ELR (cell line): ENCODE measurements around the gene FOXL3.
"Not testable (repeated sequence)": the region's sequence is repeated elsewhere in the genome, so short reads cannot be mapped to it uniquely, and the experiment has no call there.

Experiments used
- DNase-seq: peaks from one replicate; pipeline ENCODE4 v3.0.0-alpha.2; 2015; ENCODE audit warnings: low read depth

The FOXL3 gene

GRCh38 chr7:255038-255435 lies 34.9 kb upstream of the FOXL3 start:
- DNase-seq, result no peak

DNA sequence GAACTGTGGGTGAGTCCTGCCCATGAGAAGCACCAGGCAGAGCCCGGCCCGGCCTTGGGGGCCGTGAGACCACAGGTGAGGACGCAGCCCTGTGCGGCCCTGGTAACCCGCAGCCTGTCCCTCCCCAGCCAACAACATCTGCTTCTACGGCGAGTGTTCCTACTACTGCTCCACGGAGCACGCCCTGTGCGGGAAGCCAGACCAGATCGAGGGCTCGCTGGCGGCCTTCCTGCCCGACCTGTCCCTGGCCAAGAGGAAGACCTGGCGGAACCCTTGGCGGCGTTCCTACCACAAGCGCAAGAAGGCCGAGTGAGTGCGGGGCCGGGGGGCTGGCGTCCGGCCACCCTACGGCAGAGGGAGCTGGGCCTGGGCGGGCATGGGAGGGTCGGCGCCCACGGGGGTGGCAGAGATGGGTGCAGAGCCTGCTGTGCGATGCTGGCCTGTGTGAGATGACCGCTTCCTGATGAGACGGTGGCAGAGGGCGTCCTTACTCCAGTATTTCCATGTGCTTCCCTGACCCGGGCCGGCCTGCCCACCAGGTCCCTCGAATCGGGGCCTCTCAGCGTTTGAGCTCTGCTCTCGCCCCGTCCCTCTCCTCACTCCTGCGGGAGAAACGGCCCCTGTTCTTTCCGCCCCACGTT lies 34.1 kb upstream of the FOXL3 start:
- no peak for DNase-seq

DNA sequence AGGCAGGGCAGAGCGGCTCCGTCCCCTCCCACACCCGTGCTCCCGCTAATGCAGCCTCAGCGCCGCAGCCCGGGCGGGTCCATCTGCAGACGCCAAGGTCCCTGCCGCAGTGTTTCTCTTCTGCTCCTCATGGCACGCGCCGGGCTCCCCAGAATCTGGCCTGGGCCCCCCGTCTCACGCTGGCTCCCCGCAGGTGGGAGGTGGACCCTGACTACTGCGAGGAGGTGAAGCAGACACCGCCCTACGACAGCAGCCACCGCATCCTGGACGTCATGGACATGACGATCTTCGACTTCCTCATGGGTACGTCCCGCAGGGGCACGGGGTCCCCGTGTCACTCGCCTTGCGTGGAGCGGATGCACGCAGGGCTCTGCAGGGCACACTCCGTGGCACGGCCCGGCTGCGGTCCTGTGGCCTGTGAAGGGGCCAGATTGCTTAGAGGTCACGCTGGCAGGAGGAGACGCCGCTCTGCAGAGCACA lies 33.5 kb upstream of the FOXL3 start:
- no peak for DNase-seq

DNA sequence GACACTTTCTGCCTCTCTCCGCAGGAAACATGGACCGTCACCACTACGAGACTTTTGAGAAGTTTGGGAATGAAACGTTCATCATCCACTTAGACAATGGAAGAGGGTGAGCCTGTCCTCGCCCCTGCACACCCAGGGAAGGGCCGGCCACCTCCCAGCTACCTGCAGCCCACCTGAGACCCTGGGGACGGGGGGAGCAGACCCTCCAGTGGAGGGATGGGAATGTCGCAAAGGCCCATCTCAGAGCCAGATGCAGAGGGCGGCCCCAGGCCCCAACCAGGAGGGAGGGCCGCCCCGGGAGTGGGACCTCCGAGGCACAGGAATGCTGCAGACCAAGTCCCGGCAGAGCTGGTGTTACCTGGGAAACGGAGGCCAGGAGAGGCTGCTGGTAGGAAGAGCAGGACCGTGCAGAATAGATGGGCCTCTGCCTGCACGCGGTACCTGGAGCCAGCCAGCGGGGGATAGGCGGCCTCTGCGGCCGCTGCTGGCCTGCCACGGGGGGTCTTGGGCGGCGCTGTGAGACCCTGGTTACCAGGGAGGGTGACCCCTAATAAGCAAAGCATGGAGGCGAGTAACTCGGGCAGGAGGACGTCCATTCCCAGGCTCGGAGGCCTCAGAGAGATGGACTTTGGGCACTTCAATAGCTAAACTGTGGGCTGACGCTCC lies 32.9 kb upstream of the FOXL3 start:
- DNase-seq, result no peak

GRCh38 chr7:257647-257992 lies 32.4 kb upstream of the FOXL3 start:
- DNase-seq, result no peak

DNA sequence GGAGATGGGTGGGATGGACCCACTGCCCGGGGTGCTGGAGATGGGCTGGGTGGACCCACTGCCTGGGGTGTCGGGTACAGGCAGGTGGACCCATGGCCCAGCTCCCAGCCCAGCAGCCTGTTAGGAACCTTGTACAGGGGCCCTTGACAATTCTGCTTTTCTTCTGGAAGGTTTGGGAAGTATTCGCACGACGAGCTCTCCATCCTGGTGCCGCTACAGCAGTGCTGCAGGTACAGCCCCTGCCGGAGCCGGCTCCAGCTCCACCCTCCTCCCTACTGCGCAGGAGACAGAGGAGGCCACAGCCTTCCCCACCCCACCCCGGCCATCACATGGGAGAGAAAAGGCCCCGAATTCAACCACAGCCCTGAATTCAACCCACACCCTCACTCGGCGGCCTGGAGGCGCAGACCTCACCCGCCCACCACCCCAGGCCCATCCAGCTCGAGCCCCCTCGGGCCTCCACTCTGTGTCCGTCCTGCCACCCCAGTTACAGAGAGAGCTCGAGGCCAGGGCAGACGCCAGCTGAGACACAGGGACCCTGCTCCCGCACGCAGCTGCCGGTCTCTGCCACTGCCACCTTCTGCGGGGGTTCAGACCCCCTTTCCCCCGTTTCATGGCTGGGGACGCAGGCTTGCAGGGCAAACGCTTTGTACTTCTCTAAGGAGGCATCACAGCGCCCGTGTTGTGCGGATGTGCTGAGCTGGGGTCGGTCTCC lies 31.3 kb upstream of the FOXL3 start:
- DNase-seq, result no peak

- DNase-seq, result no peak
These were observed 30.8 kb upstream of the FOXL3 start for GRCh38 chr7:259191-259505.

- DNase-seq, result no peak
These were observed 30.1 kb upstream of the FOXL3 start for GRCh38 chr7:259751-260405.

DNA sequence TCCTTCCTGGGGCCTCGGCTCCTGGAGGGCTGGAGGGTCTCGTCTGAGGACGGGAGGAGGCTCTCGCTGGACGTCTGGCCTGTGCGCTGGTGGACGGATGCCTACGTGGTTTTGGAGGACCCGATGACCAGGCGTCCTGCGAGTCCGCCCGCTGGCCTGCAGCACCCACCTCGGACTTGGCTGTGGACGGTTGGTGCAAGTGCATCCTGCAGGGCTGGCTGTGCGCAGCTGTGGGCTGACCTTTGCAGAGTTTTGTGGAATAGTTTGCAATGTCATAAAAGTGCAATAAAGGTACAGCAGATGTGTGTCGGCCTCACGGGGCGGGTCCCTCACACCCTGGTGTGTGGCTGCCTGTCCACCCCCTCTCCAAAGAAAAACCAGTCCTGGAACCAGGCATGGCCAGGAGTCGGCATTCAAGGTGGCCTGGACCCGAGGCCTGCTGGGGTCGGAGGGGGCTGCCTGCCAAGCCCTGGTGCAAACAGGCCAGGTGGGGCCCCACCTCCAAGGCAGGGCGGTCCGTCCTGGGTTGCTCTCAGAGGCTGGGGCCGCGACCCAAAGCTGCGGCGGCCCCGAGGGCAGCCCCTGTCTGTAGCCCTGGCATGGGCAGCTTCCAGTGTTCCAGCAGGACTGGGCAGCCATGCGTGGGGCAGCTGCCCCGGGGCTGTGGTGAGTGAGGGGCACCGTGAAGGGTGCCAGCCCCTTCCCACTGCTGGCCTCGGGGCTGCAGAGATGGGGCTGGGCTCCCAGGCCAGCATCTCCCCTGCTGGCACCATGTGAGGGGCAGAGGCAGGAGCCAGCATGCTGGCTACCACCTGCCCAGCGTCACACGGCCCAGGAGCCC lies 29.3 kb upstream of the FOXL3 start:
- DNase-seq, result no peak

- no peak for DNase-seq
These were observed 28.4 kb upstream of the FOXL3 start for GRCh38 chr7:261341-262250.

DNA sequence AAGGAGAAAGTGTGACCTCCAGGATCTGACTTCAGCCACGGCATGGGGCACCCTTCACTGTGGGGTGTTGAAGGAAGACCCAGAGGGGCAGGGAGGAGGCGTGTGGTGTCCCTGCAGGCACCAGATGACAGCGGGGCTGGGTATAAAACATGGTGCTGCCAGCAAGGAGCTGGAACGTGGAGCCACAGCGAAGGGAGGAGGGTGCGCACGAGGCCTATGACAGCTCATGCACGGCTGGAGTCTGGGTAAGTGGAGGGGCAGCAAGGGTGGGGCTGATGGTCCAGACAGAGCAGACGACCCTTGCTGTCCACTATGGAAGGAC lies 27.8 kb upstream of the FOXL3 start:
- no peak for DNase-seq

GRCh38 chr7:262631-263311 lies 27.2 kb upstream of the FOXL3 start:
- DNase-seq, result not testable (repeated sequence)

GRCh38 chr7:263483-264351 lies 26.3 kb upstream of the FOXL3 start:
- DNase-seq, result not testable (repeated sequence)

- peak; percentile 29 for DNase-seq
These were observed 25.3 kb upstream of the FOXL3 start for GRCh38 chr7:264541-265191.

GRCh38 chr7:265192-265997 lies 24.6 kb upstream of the FOXL3 start:
- peak; percentile 30 for DNase-seq

GRCh38 chr7:265998-266850 lies 23.7 kb upstream of the FOXL3 start:
- DNase-seq, result no peak
